Loucy (cell line): ENCODE data around the gene SIRT7.
A peak's percentile ranks its signal among the peaks of the same experiment; 100 is the strongest.

Experiments used
- H2AFZ ChIP-seq: fragments of 200-600 bp; sonication (generic); 2 replicates; pipeline ENCODE4 v1.6.0; 2016; ENCODE audit warnings: antibody characterized with exemption, mild to moderate bottlenecking, low read length, moderate library complexity
- H3F3A ChIP-seq: fragments of 200-600 bp; 2 replicates; pipeline ENCODE4 v1.6.0; 2016; ENCODE audit warnings: antibody characterized with exemption, low read depth, mild to moderate bottlenecking
- H3K27me3 ChIP-seq: fragments of 200-600 bp; sonication (generic); 2 replicates; pipeline ENCODE4 v1.6.1; 2014; ENCODE audit warnings: low read length, mild to moderate bottlenecking; ENCODE audit not compliant: insufficient read depth, poor library complexity, severe bottlenecking
- H3K36me3 ChIP-seq: fragments of 200-600 bp; sonication (generic); 2 replicates; pipeline ENCODE4 v1.6.1; 2016; ENCODE audit warnings: low read length; ENCODE audit not compliant: insufficient read depth
- H3K4me1 ChIP-seq: fragments of 200-600 bp; sonication (generic); 2 replicates; pipeline ENCODE4 v1.5.1; 2014; ENCODE audit warnings: low read length, mild to moderate bottlenecking; ENCODE audit not compliant: insufficient read depth, poor library complexity, severe bottlenecking
- H3K4me2 ChIP-seq: fragments of 200-600 bp; sonication (generic); 2 replicates; pipeline ENCODE4 v1.6.0; 2014; ENCODE audit warnings: antibody characterized with exemption, low read length, low read depth, mild to moderate bottlenecking; ENCODE audit not compliant: poor library complexity, severe bottlenecking
- H3K4me3 ChIP-seq: fragments of 200-600 bp; sonication (generic); 2 replicates; pipeline ENCODE4 v1.5.1; 2014; ENCODE audit warnings: low read length, mild to moderate bottlenecking, mixed read lengths; ENCODE audit not compliant: poor library complexity, severe bottlenecking
- H3K79me2 ChIP-seq: fragments of 200-600 bp; sonication (generic); 2 replicates; pipeline ENCODE4 v1.6.1; 2014; ENCODE audit warnings: low read length; ENCODE audit not compliant: insufficient read depth
- H3K9ac ChIP-seq: fragments of 200-600 bp; sonication (generic); 2 replicates; pipeline ENCODE4 v1.6.0; 2014; ENCODE audit warnings: mild to moderate bottlenecking, low read depth, low read length, moderate library complexity; ENCODE audit not compliant: poor library complexity, severe bottlenecking
- H3K9me2 ChIP-seq: fragments of 200-600 bp; sonication (generic); replicated peaks from 2 replicates; pipeline ENCODE4 v1.6.1; 2016; ENCODE audit warnings: low read depth, low read length, mixed read lengths
- H3K9me3 ChIP-seq: fragments of 200-600 bp; sonication (generic); 2 replicates; pipeline ENCODE4 v1.6.1; 2014; ENCODE audit warnings: mild to moderate bottlenecking, antibody characterized with exemption, low read length, low read depth; ENCODE audit not compliant: insufficient read depth
- H4K20me1 ChIP-seq: fragments of 200-600 bp; sonication (generic); 2 replicates; pipeline ENCODE4 v1.6.0; 2014; ENCODE audit warnings: antibody characterized with exemption, low read length, mild to moderate bottlenecking; ENCODE audit not compliant: insufficient read depth, poor library complexity, severe bottlenecking
- EZH2phosphoT487 ChIP-seq: fragments of 200-600 bp; IDR thresholded peaks from 2 replicates; pipeline ENCODE4 v1.6.1; 2018; ENCODE audit warnings: antibody characterized with exemption, mild to moderate bottlenecking, moderate library complexity, borderline replicate concordance
- TF ChIP-seq, protein P1 (sequence below): fragments of 200-600 bp; sonication (generic); conservative IDR thresholded peaks from 2 replicates; pipeline ENCODE4 v1.5.1; 2014; ENCODE audit warnings: mild to moderate bottlenecking, antibody characterized with exemption, low read length

The SIRT7 gene

DNA sequence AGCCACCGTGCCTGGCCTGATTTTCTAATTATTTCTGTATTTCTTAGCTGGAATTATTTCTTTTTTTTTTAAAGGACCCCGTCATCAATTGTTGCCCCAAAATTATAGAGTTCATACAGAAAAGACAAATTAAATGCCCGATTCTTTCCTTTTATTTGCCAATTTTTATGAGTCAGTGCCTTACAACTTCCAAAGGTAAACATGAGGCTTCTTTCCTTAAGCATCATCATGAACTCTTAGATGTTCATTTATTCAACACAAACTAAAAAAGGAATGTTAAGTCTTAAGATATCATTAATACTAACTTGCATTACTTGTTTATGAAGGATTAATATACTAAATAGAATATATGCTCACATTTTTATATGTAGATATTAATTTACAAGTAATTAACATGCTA lies 39.7 kb downstream of the SIRT7 start:
- Histone ChIP-seq H4K20me1 (no peaks in the 10 kb centered on the region), H3K4me2 (no peak overlapping the region), H3K79me2 (peaks cover 13% of the 10 kb centered on the region; the same call in 1 of the 2 replicates), H3K9ac (peak overlapping the region; percentile 27), H3K36me3 (peaks cover 29% of the 10 kb centered on the region; the same call in 1 of the 2 replicates), H2AFZ (no peak overlapping the region), H3K4me1 (no peaks in the 10 kb centered on the region), H3K9me2 (no peaks in the 10 kb centered on the region), H3K9me3 (no peaks in the 10 kb centered on the region), H3K4me3 (no peak overlapping the region), H3K27me3 (no peaks in the 10 kb centered on the region), H3F3A (peaks cover 8% of the 10 kb centered on the region; the same call in 1 of the 2 replicates)
- TF ChIP-seq EZH2phosphoT487: no peak
- TF ChIP-seq, protein P1, sequence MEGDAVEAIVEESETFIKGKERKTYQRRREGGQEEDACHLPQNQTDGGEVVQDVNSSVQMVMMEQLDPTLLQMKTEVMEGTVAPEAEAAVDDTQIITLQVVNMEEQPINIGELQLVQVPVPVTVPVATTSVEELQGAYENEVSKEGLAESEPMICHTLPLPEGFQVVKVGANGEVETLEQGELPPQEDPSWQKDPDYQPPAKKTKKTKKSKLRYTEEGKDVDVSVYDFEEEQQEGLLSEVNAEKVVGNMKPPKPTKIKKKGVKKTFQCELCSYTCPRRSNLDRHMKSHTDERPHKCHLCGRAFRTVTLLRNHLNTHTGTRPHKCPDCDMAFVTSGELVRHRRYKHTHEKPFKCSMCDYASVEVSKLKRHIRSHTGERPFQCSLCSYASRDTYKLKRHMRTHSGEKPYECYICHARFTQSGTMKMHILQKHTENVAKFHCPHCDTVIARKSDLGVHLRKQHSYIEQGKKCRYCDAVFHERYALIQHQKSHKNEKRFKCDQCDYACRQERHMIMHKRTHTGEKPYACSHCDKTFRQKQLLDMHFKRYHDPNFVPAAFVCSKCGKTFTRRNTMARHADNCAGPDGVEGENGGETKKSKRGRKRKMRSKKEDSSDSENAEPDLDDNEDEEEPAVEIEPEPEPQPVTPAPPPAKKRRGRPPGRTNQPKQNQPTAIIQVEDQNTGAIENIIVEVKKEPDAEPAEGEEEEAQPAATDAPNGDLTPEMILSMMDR: no peak

GRCh38 chr17:81877569-81877968 lies 40.4 kb downstream of the SIRT7 start:
- Histone ChIP-seq H3F3A (peaks cover 8% of the 10 kb centered on the region; the same call in 1 of the 2 replicates), H3K79me2 (peaks cover 20% of the 10 kb centered on the region), H2AFZ (no peak overlapping the region), H3K4me3 (no peak overlapping the region), H3K9ac (no peak overlapping the region), H3K36me3 (peaks cover 29% of the 10 kb centered on the region; the same call in 1 of the 2 replicates), H3K4me2 (no peak overlapping the region), H4K20me1 (no peaks in the 10 kb centered on the region), H3K9me2 (no peaks in the 10 kb centered on the region), H3K4me1 (peaks cover 5% of the 10 kb centered on the region), H3K27me3 (no peaks in the 10 kb centered on the region), H3K9me3 (no peaks in the 10 kb centered on the region)
- TF ChIP-seq EZH2phosphoT487: no peak
- TF ChIP-seq, protein P1: no peak

GRCh38 chr17:81871387-81872230 lies 46.4 kb downstream of the SIRT7 start:
- peaks cover 8% of the 10 kb centered on the region; the same call in 1 of the 2 replicates for H3F3A ChIP-seq
- H3K27me3 ChIP-seq: peaks cover 4% of the 10 kb centered on the region
- H3K9me2 ChIP-seq: no peaks in the 10 kb centered on the region
- H3K4me3 ChIP-seq: peak overlapping the region; percentile 95
- peaks cover 33% of the 10 kb centered on the region for H4K20me1 ChIP-seq
- peaks cover 58% of the 10 kb centered on the region for H3K79me2 ChIP-seq
- no peaks in the 10 kb centered on the region for H3K9me3 ChIP-seq
- peak overlapping the region; percentile 84 for H3K4me2 ChIP-seq
- peak overlapping the region; percentile 100 for H3K9ac ChIP-seq
- peaks cover 18% of the 10 kb centered on the region for H3K36me3 ChIP-seq
- H3K4me1 ChIP-seq: peaks cover 17% of the 10 kb centered on the region
- TF ChIP-seq EZH2phosphoT487: no peak
- TF ChIP-seq, protein P1: peak; percentile 21; the same call in 1 of the 2 replicates
- peak overlapping the region; percentile 62 for H2AFZ ChIP-seq
